ENCODE data around the gene ZNF25. TPM values are rescaled to one million over a fixed set of nuclear protein-coding genes. Genes with fewer than 3 reads are reported as not detected.
"Not testable (repeated sequence)": the region's sequence is repeated elsewhere in the genome, so short reads cannot be mapped to it uniquely, and the experiment has no call there.

Gene ZNF25
- total RNA-seq, 1 experiment from 2014 or later: 0.44 TPM

DNA sequence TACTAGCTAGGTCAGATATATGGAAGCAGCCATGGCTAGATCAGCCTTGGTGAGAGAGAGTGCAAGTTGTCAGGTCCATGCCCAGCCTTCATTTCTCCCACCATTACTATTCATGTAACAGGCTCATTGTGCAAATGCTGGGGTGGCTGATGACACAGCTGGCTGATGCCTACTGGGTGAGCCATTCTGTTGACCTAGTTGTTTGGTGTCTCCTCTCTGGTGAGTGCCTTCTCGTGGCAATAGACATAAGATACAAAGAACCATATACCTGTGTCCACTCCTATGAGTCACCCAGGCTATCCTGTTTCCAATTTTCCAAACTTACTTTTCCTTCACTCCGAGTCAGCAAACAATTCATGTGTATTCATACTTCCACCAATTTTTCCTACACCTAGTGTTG lies 46.0 kb downstream of the ZNF25 start (continued):
- TF ChIP-seq E2F1 (CRISPR knock-in tag; IDR thresholded peaks at IDR 0.05) (no peak), GTF2I (CRISPR knock-in tag; conservative IDR thresholded peaks at IDR 0.05) (no peak)

DNA sequence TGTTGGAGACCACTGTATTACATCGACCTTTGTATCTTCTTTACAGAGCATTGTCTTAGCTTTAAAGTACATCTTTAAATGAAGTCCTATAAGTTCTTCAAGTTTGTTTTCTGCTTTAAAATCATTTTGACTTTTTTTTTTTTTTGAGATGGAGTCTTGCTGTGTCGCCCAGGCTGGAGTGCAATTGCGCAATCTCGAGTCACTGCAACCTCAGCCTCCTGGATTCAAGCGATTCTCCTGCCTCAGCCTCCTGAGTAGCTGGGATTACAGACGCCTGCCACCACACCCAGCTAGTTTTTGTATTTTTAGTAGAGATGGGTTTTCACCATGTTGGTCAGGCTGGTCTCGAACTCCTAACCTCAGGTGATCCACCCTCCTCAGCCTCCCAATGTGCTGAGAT lies 68.3 kb downstream of the ZNF25 start:
- POLR2A ChIA-PET; CTCF ChIA-PET; ATAC-seq; H3K4me1 Mint-ChIP-seq; H3K27ac Mint-ChIP-seq; DNase-seq (ENCODE audit: low spot score); H3K4me3 Mint-ChIP-seq; H3K27me3 Mint-ChIP-seq (ENCODE audit: low read depth): not testable (repeated sequence)
- H3K36me3 Mint-ChIP-seq: peaks cover 47% of the 10 kb centered on the region
- peaks cover 67% of the 10 kb centered on the region for H3K9me3 Mint-ChIP-seq

DNA sequence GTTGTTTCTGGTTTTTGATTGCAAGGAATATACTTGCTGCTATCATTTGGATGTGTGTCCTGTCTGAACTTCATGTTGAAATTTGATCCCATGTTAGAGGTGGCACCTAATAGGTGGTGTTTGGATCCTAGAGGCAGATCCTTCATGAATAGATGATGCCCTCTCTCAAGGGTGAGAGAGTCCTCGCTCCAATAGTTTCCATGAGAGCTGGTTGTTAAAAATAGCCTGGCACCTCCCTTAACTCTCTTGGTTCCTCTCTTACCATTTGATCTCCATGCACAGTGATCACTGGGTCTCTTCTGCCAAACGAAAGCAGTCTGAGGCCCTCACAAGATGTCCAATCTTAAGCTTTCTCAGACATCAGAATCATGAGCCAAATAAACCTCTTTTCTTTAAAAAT lies 70.1 kb downstream of the ZNF25 start:
- H3K4me3 Mint-ChIP-seq: no peak overlapping the region
- POLR2A ChIA-PET: no interaction called here

More for the DNA sequence above, 70.1 kb downstream of the ZNF25 start:
- Mint-ChIP-seq H3K9me3 (peaks cover 57% of the 10 kb centered on the region), H3K27me3 (ENCODE audit: low read depth) (peaks cover 5% of the 10 kb centered on the region; the same call in 1 of the 2 replicates), H3K27ac (no peak overlapping the region), H3K4me1 (no peaks in the 10 kb centered on the region), H3K36me3 (peaks cover 46% of the 10 kb centered on the region)
- DNase-seq (ENCODE audit: low spot score): no peak
- TF ChIP-seq FOXP1 (CRISPR knock-in tag; IDR thresholded peaks at IDR 0.05; ENCODE audit: borderline replicate concordance) (no peak), JUN (CRISPR knock-in tag; IDR thresholded peaks at IDR 0.05) (no peak), ZNF416 (CRISPR knock-in tag; IDR thresholded peaks at IDR 0.05) (no peak), ZBTB21 (CRISPR knock-in tag; IDR thresholded peaks at IDR 0.05; ENCODE audit: borderline replicate concordance) (no peak), GABPB1 (CRISPR knock-in tag; IDR thresholded peaks at IDR 0.05) (no peak), ZNF121 (CRISPR knock-in tag; IDR thresholded peaks at IDR 0.05) (no peak), PRDM15 (CRISPR knock-in tag; IDR thresholded peaks at IDR 0.05) (no peak), ZNF219 (CRISPR knock-in tag; IDR thresholded peaks at IDR 0.05; ENCODE audit: borderline replicate concordance) (no peak), IRF2 (CRISPR knock-in tag; IDR thresholded peaks at IDR 0.05; ENCODE audit: borderline replicate concordance, low read depth) (no peak), NR3C1 (CRISPR knock-in tag; conservative IDR thresholded peaks at IDR 0.05; ENCODE audit: low read depth) (no peak), PRRX2 (CRISPR knock-in tag; IDR thresholded peaks at IDR 0.05) (no peak)
- TF ChIP-seq, protein P1, sequence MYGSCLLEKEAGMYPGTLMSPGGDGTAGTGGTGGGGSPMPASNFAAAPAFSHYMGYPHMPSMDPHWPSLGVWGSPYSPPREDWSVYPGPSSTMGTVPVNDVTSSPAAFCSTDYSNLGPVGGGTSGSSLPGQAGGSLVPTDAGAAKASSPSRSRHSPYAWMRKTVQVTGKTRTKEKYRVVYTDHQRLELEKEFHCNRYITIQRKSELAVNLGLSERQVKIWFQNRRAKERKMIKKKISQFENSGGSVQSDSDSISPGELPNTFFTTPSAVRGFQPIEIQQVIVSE (CRISPR knock-in tag; IDR thresholded peaks at IDR 0.05; ENCODE audit: borderline replicate concordance): no peak
- TF ChIP-seq, protein P2, sequence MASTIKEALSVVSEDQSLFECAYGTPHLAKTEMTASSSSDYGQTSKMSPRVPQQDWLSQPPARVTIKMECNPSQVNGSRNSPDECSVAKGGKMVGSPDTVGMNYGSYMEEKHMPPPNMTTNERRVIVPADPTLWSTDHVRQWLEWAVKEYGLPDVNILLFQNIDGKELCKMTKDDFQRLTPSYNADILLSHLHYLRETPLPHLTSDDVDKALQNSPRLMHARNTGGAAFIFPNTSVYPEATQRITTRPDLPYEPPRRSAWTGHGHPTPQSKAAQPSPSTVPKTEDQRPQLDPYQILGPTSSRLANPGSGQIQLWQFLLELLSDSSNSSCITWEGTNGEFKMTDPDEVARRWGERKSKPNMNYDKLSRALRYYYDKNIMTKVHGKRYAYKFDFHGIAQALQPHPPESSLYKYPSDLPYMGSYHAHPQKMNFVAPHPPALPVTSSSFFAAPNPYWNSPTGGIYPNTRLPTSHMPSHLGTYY (CRISPR knock-in tag; IDR thresholded peaks at IDR 0.05): no peak
- CTCF ChIA-PET: no interaction called here
- no peak for ATAC-seq

Other genes starting within 250 kb of the ZNF25 start
- gene ZNF248, start 119.0 kb downstream of the ZNF25 start, total RNA-seq (2021): 1.9 to 2.6 TPM (median 2.3 TPM) in 3 replicates
- 32.2 to 36.5 TPM (median 35.2 TPM) in 3 replicates for gene ZNF33A, start 34.0 kb upstream of the ZNF25 start, total RNA-seq (2021)
- gene ZNF37A, start 117.7 kb upstream of the ZNF25 start, total RNA-seq (2021): 4.4 to 8.8 TPM (median 6.4 TPM) in 3 replicates